Cardiac fibroblast (primary cell): ENCODE measurements around the gene TBC1D30.

ENCODE experiments used
- DNase-seq, 2 donors: peaks; one replicate each; pipeline versions ENCODE4 v3.0.0 to v3.0.0-alpha.2; 2010; ENCODE audit warnings: low read depth in 2 of 2
- H3K4me3 ChIP-seq, 2 donors: replicated peaks in 1 of 2; 1 replicate in 1 of 2; 2 replicates in 1 of 2; pipeline ENCODE4 v1.5.1; 2011; ENCODE audit warnings: low read depth in 2 of 2, low read length in 2 of 2, mild to moderate bottlenecking in 2 of 2, moderate library complexity in 1 of 2
- TF ChIP-seq, protein P1 (sequence below): IDR thresholded peaks from one replicate; pipeline ENCODE4 v1.5.1; 2011; ENCODE audit warnings: low read depth, mild to moderate bottlenecking, low read length, inconsistent platforms

Gene TBC1D30

GRCh38 chr12:64912516-64913255 lies 88.2 kb downstream of the TBC1D30 start:
- DNase-seq = peak in 1 of 2 donors; percentile 15
- TF ChIP-seq, protein P1, sequence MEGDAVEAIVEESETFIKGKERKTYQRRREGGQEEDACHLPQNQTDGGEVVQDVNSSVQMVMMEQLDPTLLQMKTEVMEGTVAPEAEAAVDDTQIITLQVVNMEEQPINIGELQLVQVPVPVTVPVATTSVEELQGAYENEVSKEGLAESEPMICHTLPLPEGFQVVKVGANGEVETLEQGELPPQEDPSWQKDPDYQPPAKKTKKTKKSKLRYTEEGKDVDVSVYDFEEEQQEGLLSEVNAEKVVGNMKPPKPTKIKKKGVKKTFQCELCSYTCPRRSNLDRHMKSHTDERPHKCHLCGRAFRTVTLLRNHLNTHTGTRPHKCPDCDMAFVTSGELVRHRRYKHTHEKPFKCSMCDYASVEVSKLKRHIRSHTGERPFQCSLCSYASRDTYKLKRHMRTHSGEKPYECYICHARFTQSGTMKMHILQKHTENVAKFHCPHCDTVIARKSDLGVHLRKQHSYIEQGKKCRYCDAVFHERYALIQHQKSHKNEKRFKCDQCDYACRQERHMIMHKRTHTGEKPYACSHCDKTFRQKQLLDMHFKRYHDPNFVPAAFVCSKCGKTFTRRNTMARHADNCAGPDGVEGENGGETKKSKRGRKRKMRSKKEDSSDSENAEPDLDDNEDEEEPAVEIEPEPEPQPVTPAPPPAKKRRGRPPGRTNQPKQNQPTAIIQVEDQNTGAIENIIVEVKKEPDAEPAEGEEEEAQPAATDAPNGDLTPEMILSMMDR = no peak

DNA sequence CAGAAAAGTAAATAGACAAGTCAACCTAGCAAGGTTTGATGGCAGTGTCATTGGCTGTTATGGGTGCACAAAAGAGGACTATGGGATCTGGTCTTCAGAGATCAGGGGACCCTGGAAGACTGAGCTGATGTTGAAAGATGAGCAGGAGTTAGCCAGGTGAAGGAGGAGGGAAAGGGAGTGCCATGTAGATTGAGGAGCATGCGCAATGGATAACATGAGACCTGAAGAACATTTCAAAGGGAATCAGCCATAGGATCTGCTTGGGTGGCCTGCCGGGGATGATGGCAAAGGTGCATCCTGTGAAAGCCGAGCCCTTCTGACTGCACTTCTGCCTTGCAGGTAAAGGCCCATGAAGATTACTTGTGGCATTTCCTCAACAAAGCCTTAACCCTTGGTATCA lies 90.8 kb downstream of the TBC1D30 start:
- TF ChIP-seq, protein P1 = no peak
- DNase-seq = no peak
- no peak overlapping the region for H3K4me3 ChIP-seq

More at GRCh38 chr12:64912516-64913255, 88.2 kb downstream of the TBC1D30 start:
- H3K4me3 ChIP-seq = no peak overlapping the region

- H3K4me3 ChIP-seq = no peak overlapping the region
- no peak for DNase-seq
- TF ChIP-seq, protein P1 = no peak
Observed at GRCh38 chr12:64916411-64917261, 92.2 kb downstream of the TBC1D30 start.

- no peak overlapping the region for H3K4me3 ChIP-seq
- DNase-seq = no peak
- TF ChIP-seq, protein P1 = no peak
Observed at GRCh38 chr12:64918344-64918743, 93.9 kb downstream of the TBC1D30 start.

- no peak for DNase-seq
- TF ChIP-seq, protein P1 = no peak
Observed at GRCh38 chr12:64918801-64919200, 94.4 kb downstream of the TBC1D30 start.

DNA sequence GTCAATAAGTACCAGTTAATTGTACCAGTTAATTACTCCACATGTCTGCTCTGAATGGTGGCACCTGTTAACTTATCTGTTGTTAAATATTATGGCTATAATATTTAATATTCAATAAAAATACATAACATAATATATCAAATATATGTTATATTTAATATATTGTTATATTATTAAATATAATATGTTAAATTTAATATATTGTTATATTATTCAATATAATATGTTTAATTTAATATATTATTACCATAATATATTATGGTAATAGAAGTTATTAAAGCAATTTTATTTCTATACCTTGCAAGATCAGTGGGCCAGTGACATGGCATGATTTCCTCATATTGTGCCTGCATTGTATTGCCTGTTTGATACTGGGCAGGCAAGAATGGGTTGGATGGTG lies 98.4 kb downstream of the TBC1D30 start:
- TF ChIP-seq, protein P1 = no peak
- H3K4me3 ChIP-seq = no peak overlapping the region
- DNase-seq = no peak

More at GRCh38 chr12:64918801-64919200, 94.4 kb downstream of the TBC1D30 start:
- no peak overlapping the region for H3K4me3 ChIP-seq
